ENCODE results near the gene TXNRD3. TPM values are rescaled to one million over a fixed set of nuclear protein-coding genes. Genes with fewer than 3 reads are reported as not detected.

The TXNRD3 gene
- total RNA-seq, 1 experiment from 2014 or later: 8.1 TPM

GRCh38 chr3:126646674-126647073, 8.2 kb downstream of the TXNRD3 start:
- Histone ChIP-seq H4K5ac (ENCODE audit: insufficient read length, low read depth, low read length) (no peak overlapping the region), H3K9ac (ENCODE audit: extremely low read depth, insufficient read length, low read length) (no peak overlapping the region), H2BK12ac (ENCODE audit: insufficient read length, low read depth, low read length) (no peak overlapping the region), H3K56ac (ENCODE audit: insufficient read length, low read depth, low read length) (no peak overlapping the region), H4K8ac (replicated peaks; ENCODE audit: insufficient read length, low read depth, low read length) (no peak overlapping the region), H2BK120ac (ENCODE audit: low read depth, low read length, poor library complexity, severe bottlenecking) (no peak overlapping the region), H3K27me3 (ENCODE audit: insufficient read depth, low read length) (no peaks in the 10 kb centered on the region), H3T11ph (ENCODE audit: low read length) (no peak overlapping the region), H2AK5ac (ENCODE audit: insufficient read length, low read length) (no peak overlapping the region), H3K14ac (ENCODE audit: insufficient read depth, low read length) (no peak overlapping the region), H3K4me1 (ENCODE audit: insufficient read depth, low read length) (no peaks in the 10 kb centered on the region), H2AFZ (ENCODE audit: low read length) (no peak overlapping the region), H3K27ac (ENCODE audit: insufficient read length, low read depth, low read length) (no peak overlapping the region), H3K4me2 (ENCODE audit: insufficient read depth, insufficient read length, low read length) (no peak overlapping the region), H2BK15ac (ENCODE audit: low read depth, low read length) (no peak overlapping the region), H3K4ac (ENCODE audit: low read depth, low read length) (no peak overlapping the region), H3K79me2 (ENCODE audit: insufficient read depth, low read length) (no peaks in the 10 kb centered on the region), H3K9me3 (ENCODE audit: control insufficient read depth, low read depth, low read length) (no peaks in the 10 kb centered on the region), H4K20me1 (ENCODE audit: control insufficient read depth, insufficient read depth, insufficient read length) (no peaks in the 10 kb centered on the region), H3K23ac (ENCODE audit: insufficient read length, low read depth, low read length) (no peak overlapping the region), H3K79me1 (ENCODE audit: insufficient read depth, low read depth, low read length, poor library complexity, severe bottlenecking) (no peaks in the 10 kb centered on the region), H2BK20ac (ENCODE audit: low read depth, low read length, poor library complexity, severe bottlenecking) (no peak overlapping the region), H2BK5ac (ENCODE audit: insufficient read length, low read length) (no peak overlapping the region), H3K23me2 (ENCODE audit: insufficient read length, low read depth, low read length, poor library complexity, severe bottlenecking) (no peaks in the 10 kb centered on the region), H3K18ac (ENCODE audit: insufficient read length, low read depth, low read length) (no peak overlapping the region), H4K91ac (ENCODE audit: insufficient read length, low read depth, low read length) (no peak overlapping the region)
- H3K36me3 Mint-ChIP-seq (ENCODE audit: insufficient read depth in 1 of 3, low read depth in 3 of 3): peaks cover 1 to 6% (median 3%) of the 10 kb centered on the region in 3 experiments; a peak in 4 of 7 replicates
- H3K27me3 Mint-ChIP-seq (ENCODE audit: low read depth): no peaks in the 10 kb centered on the region; the same call in 1 of the 2 replicates
- H3K9me3 Mint-ChIP-seq: no peaks in the 10 kb centered on the region; a peak in 1 of 5 replicates
- no peak overlapping the region for H3K27ac Mint-ChIP-seq
- H3K4me3 Mint-ChIP-seq: no peak overlapping the region
- H3K4me1 Mint-ChIP-seq: no peaks in the 10 kb centered on the region
- no peak for TF ChIP-seq CTCF (conservative IDR thresholded peaks at IDR 0.05)
- no CpG with 5 or more reads among the region's 1 CpG for WGBS (ENCODE audit: extremely low coverage, insufficient read length, low lambda C conversion rate)
- DNase-seq: no peak

Measured in H9 (cell line).